Measurements from ENCODE around the gene CTCFL.

DNA sequence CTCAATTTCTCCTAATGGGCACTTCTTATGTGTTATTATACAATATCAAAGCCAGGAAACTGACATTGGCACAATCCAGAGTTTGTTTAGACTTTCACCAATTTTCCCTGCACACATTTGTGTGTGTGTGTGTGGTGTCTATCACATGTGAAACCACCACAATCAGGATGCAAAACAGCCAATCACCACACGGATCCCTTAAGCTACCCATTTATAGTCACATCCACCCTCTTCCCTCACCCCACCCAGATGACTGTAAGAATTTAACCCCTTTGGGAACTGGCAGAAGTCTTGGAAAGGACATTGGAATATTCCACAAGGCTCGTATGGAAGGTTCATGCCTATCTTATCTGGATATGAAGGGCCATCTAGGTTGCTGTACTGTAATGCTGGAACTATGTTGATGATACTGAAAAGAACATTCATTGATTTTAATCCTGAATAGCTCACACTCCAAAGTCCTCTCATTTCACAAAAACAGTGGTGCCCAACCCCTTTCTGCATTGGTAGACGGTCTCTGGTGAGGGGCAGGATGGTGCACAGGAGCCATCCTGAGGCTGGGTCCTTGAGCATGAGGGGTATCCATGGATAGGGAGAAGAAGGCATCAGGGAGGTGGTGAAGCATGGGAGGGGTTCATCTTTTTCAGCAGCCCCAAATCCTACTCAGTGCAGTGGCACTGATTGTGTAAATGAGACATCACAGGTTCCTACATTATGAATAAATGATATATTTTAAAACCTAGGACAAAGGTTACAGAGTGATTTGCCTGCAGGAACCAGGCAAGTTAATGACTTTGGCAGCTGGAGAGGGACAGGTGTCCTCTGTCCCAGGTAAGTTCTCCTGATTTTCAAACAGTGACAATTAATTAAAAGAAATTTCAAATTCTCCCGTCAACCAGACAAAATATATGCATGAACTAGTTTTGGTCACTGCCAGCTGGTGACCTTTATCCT lies 12.1 kb upstream of the CTCFL start:
- TF ChIP-seq, protein P1, sequence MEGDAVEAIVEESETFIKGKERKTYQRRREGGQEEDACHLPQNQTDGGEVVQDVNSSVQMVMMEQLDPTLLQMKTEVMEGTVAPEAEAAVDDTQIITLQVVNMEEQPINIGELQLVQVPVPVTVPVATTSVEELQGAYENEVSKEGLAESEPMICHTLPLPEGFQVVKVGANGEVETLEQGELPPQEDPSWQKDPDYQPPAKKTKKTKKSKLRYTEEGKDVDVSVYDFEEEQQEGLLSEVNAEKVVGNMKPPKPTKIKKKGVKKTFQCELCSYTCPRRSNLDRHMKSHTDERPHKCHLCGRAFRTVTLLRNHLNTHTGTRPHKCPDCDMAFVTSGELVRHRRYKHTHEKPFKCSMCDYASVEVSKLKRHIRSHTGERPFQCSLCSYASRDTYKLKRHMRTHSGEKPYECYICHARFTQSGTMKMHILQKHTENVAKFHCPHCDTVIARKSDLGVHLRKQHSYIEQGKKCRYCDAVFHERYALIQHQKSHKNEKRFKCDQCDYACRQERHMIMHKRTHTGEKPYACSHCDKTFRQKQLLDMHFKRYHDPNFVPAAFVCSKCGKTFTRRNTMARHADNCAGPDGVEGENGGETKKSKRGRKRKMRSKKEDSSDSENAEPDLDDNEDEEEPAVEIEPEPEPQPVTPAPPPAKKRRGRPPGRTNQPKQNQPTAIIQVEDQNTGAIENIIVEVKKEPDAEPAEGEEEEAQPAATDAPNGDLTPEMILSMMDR (IDR thresholded peaks at IDR 0.05), result no peak
- TF ChIP-seq POLR2A (IDR thresholded peaks at IDR 0.05), result no peak
- TF ChIP-seq POLR2AphosphoS5 (IDR thresholded peaks at IDR 0.05), result no peak
- TF ChIP-seq EP300 (IDR thresholded peaks at IDR 0.05), result no peak
